ENCODE data around the gene KIF16B.
"Not testable (repeated sequence)": the region's sequence is repeated elsewhere in the genome, so short reads cannot be mapped to it uniquely, and the experiment has no call there.

- not testable (repeated sequence) for TF ChIP-seq CTCF, POLR2A (IDR thresholded peaks at IDR 0.05)
Measured at GRCh38 chr20:16522651-16523050, 50.6 kb downstream of the KIF16B start.

Data from uterus (tissue), 2 donors.